ENCODE data around the gene TMEM186.
"Not testable (repeated sequence)": the region's sequence is repeated elsewhere in the genome, so short reads cannot be mapped to it uniquely, and the experiment has no call there.

The TMEM186 gene

GRCh38 chr16:8812162-8812843 lies 14.9 kb upstream of the TMEM186 start:
- Histone ChIP-seq H3K4me3 (ENCODE audit: low read depth in 1 of 2, low read length in 2 of 2) (no peak overlapping the region), H3K4me1 (ENCODE audit: control insufficient read depth in 1 of 2, insufficient read depth in 2 of 2, low read length in 2 of 2) (no peaks in the 10 kb centered on the region), H3K9me3 (ENCODE audit: control insufficient read depth in 1 of 2, low read length in 2 of 2) (no peaks in the 10 kb centered on the region), H3K36me3 (ENCODE audit: control insufficient read depth in 1 of 2, insufficient read depth in 2 of 2, low read length in 2 of 2) (peaks cover 52 to 85% of the 10 kb centered on the region in 2 donors), H3K9ac (ENCODE audit: low read depth in 1 of 2, low read length in 2 of 2) (no peak overlapping the region), H3K27ac (ENCODE audit: low read depth, low read length) (no peak overlapping the region), H3K27me3 (ENCODE audit: control insufficient read depth in 1 of 2, insufficient read depth in 2 of 2, low read length in 2 of 2) (no peaks in the 10 kb centered on the region)

GRCh38 chr16:8808613-8809353 lies 11.3 kb upstream of the TMEM186 start:
- Histone ChIP-seq H3K27ac (ENCODE audit: low read depth, low read length) (no peak overlapping the region), H3K9ac (ENCODE audit: low read depth in 1 of 2, low read length in 2 of 2) (no peak overlapping the region), H3K9me3 (ENCODE audit: control insufficient read depth in 1 of 2, low read length in 2 of 2) (no peaks in the 10 kb centered on the region), H3K27me3 (ENCODE audit: control insufficient read depth in 1 of 2, insufficient read depth in 2 of 2, low read length in 2 of 2) (no peaks in the 10 kb centered on the region), H3K4me1 (ENCODE audit: control insufficient read depth in 1 of 2, insufficient read depth in 2 of 2, low read length in 2 of 2) (no peaks in the 10 kb centered on the region), H3K36me3 (ENCODE audit: control insufficient read depth in 1 of 2, insufficient read depth in 2 of 2, low read length in 2 of 2) (peaks cover 58 to 95% of the 10 kb centered on the region in 2 donors), H3K4me3 (ENCODE audit: low read depth in 1 of 2, low read length in 2 of 2) (no peak overlapping the region)

GRCh38 chr16:8808009-8808408 lies 10.6 kb upstream of the TMEM186 start:
- H3K4me1 ChIP-seq (ENCODE audit: control insufficient read depth in 1 of 2, insufficient read depth in 2 of 2, low read length in 2 of 2) = no peaks in the 10 kb centered on the region
- no peak overlapping the region for H3K4me3 ChIP-seq (ENCODE audit: low read depth in 1 of 2, low read length in 2 of 2)
- peaks cover 57 to 92% of the 10 kb centered on the region in 2 donors for H3K36me3 ChIP-seq (ENCODE audit: control insufficient read depth in 1 of 2, insufficient read depth in 2 of 2, low read length in 2 of 2)
- H3K27me3 ChIP-seq (ENCODE audit: control insufficient read depth in 1 of 2, insufficient read depth in 2 of 2, low read length in 2 of 2) = no peaks in the 10 kb centered on the region
- no peaks in the 10 kb centered on the region for H3K9me3 ChIP-seq (ENCODE audit: control insufficient read depth in 1 of 2, low read length in 2 of 2)
- no peak overlapping the region for H3K9ac ChIP-seq (ENCODE audit: low read depth in 1 of 2, low read length in 2 of 2)
- no peak overlapping the region for H3K27ac ChIP-seq (ENCODE audit: low read depth, low read length)

GRCh38 chr16:8807189-8807588 lies 9.8 kb upstream of the TMEM186 start:
- Histone ChIP-seq H3K9ac (ENCODE audit: low read depth in 1 of 2, low read length in 2 of 2) (no peak overlapping the region), H3K36me3 (ENCODE audit: control insufficient read depth in 1 of 2, insufficient read depth in 2 of 2, low read length in 2 of 2) (peaks cover 51 to 92% of the 10 kb centered on the region in 2 donors), H3K9me3 (ENCODE audit: control insufficient read depth in 1 of 2, low read length in 2 of 2) (no peaks in the 10 kb centered on the region), H3K27ac (ENCODE audit: low read depth, low read length) (no peak overlapping the region), H3K27me3 (ENCODE audit: control insufficient read depth in 1 of 2, insufficient read depth in 2 of 2, low read length in 2 of 2) (no peaks in the 10 kb centered on the region), H3K4me1 (ENCODE audit: control insufficient read depth in 1 of 2, insufficient read depth in 2 of 2, low read length in 2 of 2) (no peaks in the 10 kb centered on the region), H3K4me3 (ENCODE audit: low read depth in 1 of 2, low read length in 2 of 2) (no peak overlapping the region)

GRCh38 chr16:8806272-8806983 lies 9.0 kb upstream of the TMEM186 start:
- Histone ChIP-seq H3K27ac (ENCODE audit: low read depth, low read length) (no peak overlapping the region), H3K9ac (ENCODE audit: low read depth in 1 of 2, low read length in 2 of 2) (no peak overlapping the region), H3K4me1 (ENCODE audit: control insufficient read depth in 1 of 2, insufficient read depth in 2 of 2, low read length in 2 of 2) (peaks cover 0 to under 1% of the 10 kb centered on the region in 2 donors), H3K27me3 (ENCODE audit: control insufficient read depth in 1 of 2, insufficient read depth in 2 of 2, low read length in 2 of 2) (no peaks in the 10 kb centered on the region), H3K36me3 (ENCODE audit: control insufficient read depth in 1 of 2, insufficient read depth in 2 of 2, low read length in 2 of 2) (peaks cover 43 to 90% of the 10 kb centered on the region in 2 donors), H3K4me3 (ENCODE audit: low read depth in 1 of 2, low read length in 2 of 2) (no peak overlapping the region), H3K9me3 (ENCODE audit: control insufficient read depth in 1 of 2, low read length in 2 of 2) (no peaks in the 10 kb centered on the region)

- Histone ChIP-seq H3K27me3 (ENCODE audit: control insufficient read depth in 1 of 2, insufficient read depth in 2 of 2, low read length in 2 of 2) (no peaks in the 10 kb centered on the region), H3K36me3 (ENCODE audit: control insufficient read depth in 1 of 2, insufficient read depth in 2 of 2, low read length in 2 of 2) (peaks cover 35 to 75% of the 10 kb centered on the region in 2 donors), H3K4me1 (ENCODE audit: control insufficient read depth in 1 of 2, insufficient read depth in 2 of 2, low read length in 2 of 2) (peaks cover 6 to 18% of the 10 kb centered on the region in 2 donors)
These were observed 6.9 kb upstream of the TMEM186 start for GRCh38 chr16:8804313-8804712.

GRCh38 chr16:8803733-8804132 lies 6.3 kb upstream of the TMEM186 start:
- H3K36me3 ChIP-seq (ENCODE audit: control insufficient read depth in 1 of 2, insufficient read depth in 2 of 2, low read length in 2 of 2) = peaks cover 35 to 69% of the 10 kb centered on the region in 2 donors
- not testable (repeated sequence) for H3K9ac ChIP-seq (ENCODE audit: low read depth in 1 of 2, low read length in 2 of 2); H3K4me3 ChIP-seq (ENCODE audit: low read depth in 1 of 2, low read length in 2 of 2); H3K9me3 ChIP-seq (ENCODE audit: control insufficient read depth in 1 of 2, low read length in 2 of 2); H3K27ac ChIP-seq (ENCODE audit: low read depth, low read length); H3K27me3 ChIP-seq (ENCODE audit: control insufficient read depth in 1 of 2, insufficient read depth in 2 of 2, low read length in 2 of 2)
- peaks cover 11 to 24% of the 10 kb centered on the region in 2 donors for H3K4me1 ChIP-seq (ENCODE audit: control insufficient read depth in 1 of 2, insufficient read depth in 2 of 2, low read length in 2 of 2)

More at GRCh38 chr16:8804313-8804712, 6.9 kb upstream of the TMEM186 start:
- Histone ChIP-seq H3K9ac (ENCODE audit: low read depth in 1 of 2, low read length in 2 of 2) (no peak overlapping the region), H3K27ac (ENCODE audit: low read depth, low read length) (no peak overlapping the region), H3K9me3 (ENCODE audit: control insufficient read depth in 1 of 2, low read length in 2 of 2) (no peaks in the 10 kb centered on the region), H3K4me3 (ENCODE audit: low read depth in 1 of 2, low read length in 2 of 2) (no peak overlapping the region)

- Histone ChIP-seq H3K4me3 (ENCODE audit: low read depth in 1 of 2, low read length in 2 of 2) (no peak overlapping the region), H3K27me3 (ENCODE audit: control insufficient read depth in 1 of 2, insufficient read depth in 2 of 2, low read length in 2 of 2) (no peaks in the 10 kb centered on the region), H3K27ac (ENCODE audit: low read depth, low read length) (no peak overlapping the region), H3K4me1 (ENCODE audit: control insufficient read depth in 1 of 2, insufficient read depth in 2 of 2, low read length in 2 of 2) (peaks cover 19 to 34% of the 10 kb centered on the region in 2 donors), H3K9me3 (ENCODE audit: control insufficient read depth in 1 of 2, low read length in 2 of 2) (no peaks in the 10 kb centered on the region), H3K36me3 (ENCODE audit: control insufficient read depth in 1 of 2, insufficient read depth in 2 of 2, low read length in 2 of 2) (peaks cover 23 to 49% of the 10 kb centered on the region in 2 donors), H3K9ac (ENCODE audit: low read depth in 1 of 2, low read length in 2 of 2) (no peak overlapping the region)
These were observed 4.3 kb upstream of the TMEM186 start for GRCh38 chr16:8801701-8802100.

GRCh38 chr16:8798535-8799157 lies 1.2 kb upstream of the TMEM186 start:
- peak overlapping the region; percentile 88 to 95 for H3K4me3 ChIP-seq (ENCODE audit: low read depth in 1 of 2, low read length in 2 of 2)
- no peaks in the 10 kb centered on the region for H3K9me3 ChIP-seq (ENCODE audit: control insufficient read depth in 1 of 2, low read length in 2 of 2)
- peaks cover 10 to 22% of the 10 kb centered on the region in 2 donors for H3K36me3 ChIP-seq (ENCODE audit: control insufficient read depth in 1 of 2, insufficient read depth in 2 of 2, low read length in 2 of 2)
- peak overlapping the region; percentile 85 to 88 for H3K9ac ChIP-seq (ENCODE audit: low read depth in 1 of 2, low read length in 2 of 2)
- no peaks in the 10 kb centered on the region for H3K27me3 ChIP-seq (ENCODE audit: control insufficient read depth in 1 of 2, insufficient read depth in 2 of 2, low read length in 2 of 2)
- H3K27ac ChIP-seq (ENCODE audit: low read depth, low read length) = no peak overlapping the region
- peaks cover 26 to 42% of the 10 kb centered on the region in 2 donors for H3K4me1 ChIP-seq (ENCODE audit: control insufficient read depth in 1 of 2, insufficient read depth in 2 of 2, low read length in 2 of 2)

Measured in duodenal mucosa (tissue), 2 donors.